Measurements from ENCODE around the gene ETV3L.

ETV3L gene

DNA sequence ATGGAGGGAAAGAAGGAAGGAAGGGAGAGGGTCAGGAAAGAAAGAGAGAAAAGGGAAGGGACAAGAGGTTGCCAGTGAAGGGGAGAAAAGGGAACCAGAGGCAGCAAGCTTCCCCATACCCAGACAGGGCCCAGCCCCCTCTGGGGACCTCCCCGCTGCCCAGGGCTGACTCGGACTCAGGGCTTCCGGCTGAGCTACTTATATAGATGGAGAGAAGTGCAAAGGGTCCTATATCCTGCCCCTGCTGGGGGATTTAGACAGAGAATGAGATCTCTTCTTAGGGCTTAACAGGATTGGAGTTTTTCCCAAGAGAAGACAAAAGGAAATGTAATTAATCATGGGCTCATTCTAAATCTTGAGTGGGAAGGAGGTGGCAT lies at the start of gene ETV3L:
TSS of gene ETV3L (minus strand) at position 176 of the 377 bp plus-strand sequence. CDS start 285 bp downstream, outside the sequence.
- Histone ChIP-seq H3K4me3 (ENCODE audit: low read depth, low read length) (no peak within 1 kb of the TSS), H3K27ac (ENCODE audit: extremely low read depth, low read depth, low read length) (no peak within 1 kb of the TSS), H3K9me3 (ENCODE audit: control insufficient read depth, insufficient read depth, low read depth, low read length) (no peaks in the 10 kb centered on the region), H3K36me3 (ENCODE audit: control insufficient read depth in 2 of 2, insufficient read depth in 1 of 2, low read length in 2 of 2) (no peaks in the 10 kb centered on the region), H3K4me1 (ENCODE audit: control insufficient read depth, insufficient read depth, low read length) (no peaks in the 10 kb centered on the region)
- CTCF ChIA-PET = interaction anchor here (0.6 to 5.4 kb wide), 2 partner anchors 9 to 55 kb away, joined by 3 to 24 read pairs; no protein-coding TSS in a partner anchor
- POLR2A ChIA-PET = no interaction called here
- TF ChIP-seq ZNF366 (tag by site-specific recombination; conservative IDR thresholded peaks at IDR 0.05) (peak; percentile 40; the same call in 1 of the 2 replicates), ZNF292 (tag by site-specific recombination; IDR thresholded peaks at IDR 0.05; ENCODE audit: borderline replicate concordance, low read depth) (no peak), KLF8 (tag by site-specific recombination; IDR thresholded peaks at IDR 0.05) (no peak), ZNF624 (tag by site-specific recombination; IDR thresholded peaks at IDR 0.05) (no peak), ZNF362 (tag by site-specific recombination; IDR thresholded peaks at IDR 0.05) (no peak), ZNF658 (tag by site-specific recombination; IDR thresholded peaks at IDR 0.05) (no peak), ZNF473 (tag by site-specific recombination; IDR thresholded peaks at IDR 0.05) (no peak)
- TF ChIP-seq, protein P1, sequence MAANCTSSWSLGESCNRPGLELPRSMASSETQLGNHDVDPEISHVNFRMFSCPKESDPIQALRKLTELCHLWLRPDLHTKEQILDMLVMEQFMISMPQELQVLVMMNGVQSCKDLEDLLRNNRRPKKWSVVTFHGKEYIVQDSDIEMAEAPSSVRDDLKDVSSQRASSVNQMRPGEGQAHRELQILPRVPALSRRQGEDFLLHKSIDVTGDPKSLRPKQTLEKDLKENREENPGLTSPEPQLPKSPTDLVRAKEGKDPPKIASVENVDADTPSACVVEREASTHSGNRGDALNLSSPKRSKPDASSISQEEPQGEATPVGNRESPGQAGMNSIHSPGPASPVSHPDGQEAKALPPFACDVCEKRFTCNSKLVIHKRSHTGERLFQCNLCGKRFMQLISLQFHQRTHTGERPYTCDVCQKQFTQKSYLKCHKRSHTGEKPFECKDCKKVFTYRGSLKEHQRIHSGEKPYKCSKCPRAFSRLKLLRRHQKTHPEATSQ (tag by site-specific recombination; IDR thresholded peaks at IDR 0.05) = no peak

- CTCF ChIA-PET = interaction anchor here (0.8 to 4.0 kb wide), 4 partner anchors 9 to 58 kb away, joined by 3 to 30 read pairs (median 13); no protein-coding TSS in a partner anchor
- Histone ChIP-seq H3K9me3 (ENCODE audit: control insufficient read depth, insufficient read depth, low read depth, low read length) (no peaks in the 10 kb centered on the region), H3K27ac (ENCODE audit: extremely low read depth, low read depth, low read length) (no peak overlapping the region), H3K4me1 (ENCODE audit: control insufficient read depth, insufficient read depth, low read length) (no peaks in the 10 kb centered on the region), H3K36me3 (ENCODE audit: control insufficient read depth in 2 of 2, insufficient read depth in 1 of 2, low read length in 2 of 2) (no peaks in the 10 kb centered on the region), H3K4me3 (ENCODE audit: low read depth, low read length) (no peak overlapping the region)
- TF ChIP-seq KLF16 (tag by site-specific recombination; IDR thresholded peaks at IDR 0.05) = no peak
- TF ChIP-seq, protein P2, sequence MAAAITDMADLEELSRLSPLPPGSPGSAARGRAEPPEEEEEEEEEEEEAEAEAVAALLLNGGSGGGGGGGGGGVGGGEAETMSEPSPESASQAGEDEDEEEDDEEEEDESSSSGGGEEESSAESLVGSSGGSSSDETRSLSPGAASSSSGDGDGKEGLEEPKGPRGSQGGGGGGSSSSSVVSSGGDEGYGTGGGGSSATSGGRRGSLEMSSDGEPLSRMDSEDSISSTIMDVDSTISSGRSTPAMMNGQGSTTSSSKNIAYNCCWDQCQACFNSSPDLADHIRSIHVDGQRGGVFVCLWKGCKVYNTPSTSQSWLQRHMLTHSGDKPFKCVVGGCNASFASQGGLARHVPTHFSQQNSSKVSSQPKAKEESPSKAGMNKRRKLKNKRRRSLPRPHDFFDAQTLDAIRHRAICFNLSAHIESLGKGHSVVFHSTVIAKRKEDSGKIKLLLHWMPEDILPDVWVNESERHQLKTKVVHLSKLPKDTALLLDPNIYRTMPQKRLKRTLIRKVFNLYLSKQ (tag by site-specific recombination; IDR thresholded peaks at IDR 0.05; ENCODE audit: borderline replicate concordance) = no peak
- TF ChIP-seq KLF9 (tag by site-specific recombination; IDR thresholded peaks at IDR 0.05; ENCODE audit: low read depth) = no peak
- no peak for TF ChIP-seq ZNF692 (tag by site-specific recombination; IDR thresholded peaks at IDR 0.05)
- TF ChIP-seq ZNF391 (tag by site-specific recombination; IDR thresholded peaks at IDR 0.05; ENCODE audit: borderline replicate concordance, low read depth) = no peak
- POLR2A ChIA-PET = no interaction called here
These were observed 48.5 kb upstream of the ETV3L start for GRCh38 chr1:157147906-157148700.

DNA sequence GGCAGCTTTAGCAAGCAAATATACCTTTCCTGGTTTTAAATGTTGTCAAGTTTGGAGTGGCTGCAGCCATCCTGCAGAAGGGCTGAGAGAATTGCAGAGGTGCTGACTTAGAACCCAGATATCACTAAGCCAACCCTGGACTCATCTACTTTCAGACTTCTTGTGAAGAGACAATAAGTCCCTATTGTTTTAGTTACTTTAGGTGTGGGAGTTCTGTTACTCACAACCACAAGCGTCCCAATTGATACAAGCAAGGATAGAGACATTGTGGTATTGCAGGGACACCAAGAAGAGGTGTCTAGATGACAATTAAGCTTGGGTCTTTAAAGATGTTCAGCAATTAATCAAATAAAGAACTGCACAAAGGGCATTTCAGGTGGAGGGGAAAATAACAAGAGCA lies 47.4 kb upstream of the ETV3L start:
- Histone ChIP-seq H3K4me3 (ENCODE audit: low read depth, low read length) (no peak overlapping the region), H3K4me1 (ENCODE audit: control insufficient read depth, insufficient read depth, low read length) (no peaks in the 10 kb centered on the region), H3K27ac (ENCODE audit: extremely low read depth, low read depth, low read length) (no peak overlapping the region), H3K9me3 (ENCODE audit: control insufficient read depth, insufficient read depth, low read depth, low read length) (no peaks in the 10 kb centered on the region), H3K36me3 (ENCODE audit: control insufficient read depth in 2 of 2, insufficient read depth in 1 of 2, low read length in 2 of 2) (no peaks in the 10 kb centered on the region)
- ChIA-PET CTCF (interaction anchor here (0.5 to 4.0 kb wide), 4 partner anchors 10 to 344 kb away, joined by 4 to 30 read pairs (median 13); no protein-coding TSS in a partner anchor), POLR2A (no interaction called here)
- TF ChIP-seq, protein P3, sequence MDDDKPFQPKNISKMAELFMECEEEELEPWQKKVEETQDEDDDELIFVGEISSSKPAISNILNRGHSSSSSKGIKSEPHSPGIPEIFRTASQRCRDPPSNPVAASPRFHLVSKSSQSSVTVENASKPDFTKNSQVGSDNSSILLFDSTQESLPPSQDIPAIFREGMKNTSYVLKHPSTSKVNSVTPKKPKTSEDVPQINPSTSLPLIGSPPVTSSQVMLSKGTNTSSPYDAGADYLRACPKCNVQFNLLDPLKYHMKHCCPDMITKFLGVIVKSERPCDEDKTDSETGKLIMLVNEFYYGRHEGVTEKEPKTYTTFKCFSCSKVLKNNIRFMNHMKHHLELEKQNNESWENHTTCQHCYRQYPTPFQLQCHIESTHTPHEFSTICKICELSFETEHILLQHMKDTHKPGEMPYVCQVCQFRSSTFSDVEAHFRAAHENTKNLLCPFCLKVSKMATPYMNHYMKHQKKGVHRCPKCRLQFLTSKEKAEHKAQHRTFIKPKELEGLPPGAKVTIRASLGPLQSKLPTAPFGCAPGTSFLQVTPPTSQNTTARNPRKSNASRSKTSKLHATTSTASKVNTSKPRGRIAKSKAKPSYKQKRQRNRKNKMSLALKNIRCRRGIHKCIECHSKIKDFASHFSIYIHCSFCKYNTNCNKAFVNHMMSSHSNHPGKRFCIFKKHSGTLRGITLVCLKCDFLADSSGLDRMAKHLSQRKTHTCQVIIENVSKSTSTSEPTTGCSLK (tag by site-specific recombination; IDR thresholded peaks at IDR 0.05) = no peak
- TF ChIP-seq GFI1B (tag by site-specific recombination; IDR thresholded peaks at IDR 0.05) = no peak
- TF ChIP-seq, protein P1 (tag by site-specific recombination; IDR thresholded peaks at IDR 0.05) = no peak
- no peak for TF ChIP-seq ZEB2 (tag by site-specific recombination; IDR thresholded peaks at IDR 0.05)
- TF ChIP-seq ZNF274 (IDR thresholded peaks at IDR 0.05; ENCODE audit: low read length) = no peak
- no peak for TF ChIP-seq ZNF274 (tag by site-specific recombination; IDR thresholded peaks at IDR 0.05; ENCODE audit: borderline replicate concordance)
- no peak for TF ChIP-seq ZNF19 (tag by site-specific recombination; IDR thresholded peaks at IDR 0.05; ENCODE audit: low read depth)
- TF ChIP-seq ZNF555 (tag by site-specific recombination; conservative IDR thresholded peaks at IDR 0.05) = no peak
- no peak for TF ChIP-seq MZF1 (tag by site-specific recombination; IDR thresholded peaks at IDR 0.05; ENCODE audit: borderline replicate concordance)

Measured in HEK293 (cell line).